ENCODE data around the gene PIGQ. TPM values are rescaled to one million over a fixed set of nuclear protein-coding genes. Genes with fewer than 3 reads are reported as not detected.

Gene PIGQ
- 60.9 TPM for polyA plus RNA-seq (ENCODE audit: insufficient read length)
- long read RNA-seq, donor 1, transcript PIGQ-203 (11 exons, 3,006 nt) = minor isoform, 12 of 59 reads
- long read RNA-seq, donor 1, transcript PIGQ-216 (1 exons, 1,046 nt) = major isoform, 32 of 59 reads
- long read RNA-seq, donor 1, transcript PIGQ-210 (2 exons, 1,775 nt) = minor isoform, 14 of 59 reads
- long read RNA-seq, donor 1, partial matches to known transcripts = 0 of 59 reads
- long read RNA-seq, donor 1, other reads (novel, unspliced or antisense) = 0 of 59 reads
- long read RNA-seq, donor 2, transcript PIGQ-216 (1 exons, 1,046 nt) = major isoform, 27 of 47 reads
- long read RNA-seq, donor 2, transcript PIGQ-210 (2 exons, 1,775 nt) = minor isoform, 12 of 47 reads
- long read RNA-seq, donor 2, partial matches to known transcripts = 0 of 47 reads
- long read RNA-seq, donor 2, other reads (novel, unspliced or antisense) = 0 of 47 reads
- long read RNA-seq, donor 3, transcript PIGQ-210 (2 exons, 1,775 nt) = minor isoform, 12 of 39 reads
- long read RNA-seq, donor 3, transcript PIGQ-216 (1 exons, 1,046 nt) = major isoform, 15 of 39 reads
- long read RNA-seq, donor 3, transcript PIGQ-203 (11 exons, 3,006 nt) = minor isoform, 7 of 39 reads
- long read RNA-seq, donor 3, partial matches to known transcripts = 0 of 39 reads
- long read RNA-seq, donor 3, other reads (novel, unspliced or antisense) = 0 of 39 reads
- long read RNA-seq, donor 4, transcript PIGQ-216 (1 exons, 1,046 nt) = major isoform, 6 of 10 reads
- long read RNA-seq, donor 4, partial matches to known transcripts = 0 of 10 reads
- long read RNA-seq, donor 4, other reads (novel, unspliced or antisense) = 0 of 10 reads
- long read RNA-seq, donor 5, transcript PIGQ-203 (11 exons, 3,006 nt) = minor isoform, 5 of 62 reads
- long read RNA-seq, donor 5, transcript PIGQ-210 (2 exons, 1,775 nt) = major isoform, 32 of 62 reads
- long read RNA-seq, donor 5, transcript PIGQ-216 (1 exons, 1,046 nt) = minor isoform, 23 of 62 reads
- long read RNA-seq, donor 5, partial matches to known transcripts = 0 of 62 reads
- long read RNA-seq, donor 5, other reads (novel, unspliced or antisense) = 0 of 62 reads
- long read RNA-seq, donor 6, transcript PIGQ-203 (11 exons, 3,006 nt) = minor isoform, 9 of 30 reads
- long read RNA-seq, donor 6, transcript PIGQ-216 (1 exons, 1,046 nt) = major isoform, 14 of 30 reads
- long read RNA-seq, donor 6, transcript PIGQ-210 (2 exons, 1,775 nt) = minor isoform, 7 of 30 reads
- long read RNA-seq, donor 6, partial matches to known transcripts = 0 of 30 reads
- long read RNA-seq, donor 6, other reads (novel, unspliced or antisense) = 0 of 30 reads
- long read RNA-seq, donor 7, transcript PIGQ-216 (1 exons, 1,046 nt) = major isoform, 32 of 83 reads
- long read RNA-seq, donor 7, transcript PIGQ-203 (11 exons, 3,006 nt) = minor isoform, 14 of 83 reads
- long read RNA-seq, donor 7, transcript PIGQ-210 (2 exons, 1,775 nt) = minor isoform, 23 of 83 reads
- long read RNA-seq, donor 7, partial matches to known transcripts = 5 of 83 reads
- long read RNA-seq, donor 7, other reads (novel, unspliced or antisense) = 0 of 83 reads
- long read RNA-seq, donor 8, transcript PIGQ-216 (1 exons, 1,046 nt) = major isoform, 13 of 23 reads
- long read RNA-seq, donor 8, transcript PIGQ-210 (2 exons, 1,775 nt) = minor isoform, 5 of 23 reads
- long read RNA-seq, donor 8, partial matches to known transcripts = 0 of 23 reads
- long read RNA-seq, donor 8, other reads (novel, unspliced or antisense) = 0 of 23 reads

DNA sequence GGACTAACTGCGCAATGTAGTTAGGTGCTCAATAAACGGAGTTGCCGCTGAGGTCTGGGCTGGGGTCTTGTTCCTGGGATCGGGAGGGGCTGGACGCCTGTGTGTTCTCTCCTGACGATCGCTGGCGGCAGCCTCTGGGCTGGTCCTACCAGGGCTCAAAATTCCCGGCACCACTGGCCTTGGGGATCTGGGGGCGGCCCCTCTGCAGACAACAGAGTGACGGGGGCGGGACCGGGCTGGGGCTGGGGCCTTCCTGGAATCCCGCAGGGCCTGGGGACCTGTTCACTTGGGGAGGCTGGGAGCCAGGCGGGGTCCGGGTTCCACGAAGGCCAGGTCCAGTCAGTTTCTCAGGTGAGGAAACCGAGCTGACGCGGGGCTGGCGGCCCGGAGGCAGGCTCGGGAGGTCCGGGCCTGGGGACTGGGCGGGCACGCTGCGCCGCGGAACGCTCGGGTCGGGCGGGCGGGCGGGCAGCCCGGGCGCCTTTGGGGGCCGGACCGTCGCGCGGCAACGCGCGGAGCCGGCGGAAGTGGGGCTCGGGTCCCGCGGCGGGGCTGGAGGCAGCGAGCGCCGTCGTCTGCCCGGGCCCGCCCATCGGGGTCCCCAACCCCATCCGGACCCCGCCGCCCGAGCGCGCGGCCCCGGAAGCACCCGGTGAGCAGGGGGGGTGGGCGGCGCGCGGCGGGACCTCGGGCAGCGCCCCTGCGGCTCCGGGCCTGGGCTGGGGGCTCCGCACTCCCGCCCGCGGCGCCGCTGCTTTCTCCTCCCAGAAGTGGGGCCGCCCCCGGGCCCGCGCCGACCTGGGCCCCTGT lies at the start of gene PIGQ:
PIGQ (plus strand) TSS at position 524 of the 810 bp plus-strand sequence. CDS start 4,107 bp downstream, outside the sequence.
- DNase-seq = no peak

DNA sequence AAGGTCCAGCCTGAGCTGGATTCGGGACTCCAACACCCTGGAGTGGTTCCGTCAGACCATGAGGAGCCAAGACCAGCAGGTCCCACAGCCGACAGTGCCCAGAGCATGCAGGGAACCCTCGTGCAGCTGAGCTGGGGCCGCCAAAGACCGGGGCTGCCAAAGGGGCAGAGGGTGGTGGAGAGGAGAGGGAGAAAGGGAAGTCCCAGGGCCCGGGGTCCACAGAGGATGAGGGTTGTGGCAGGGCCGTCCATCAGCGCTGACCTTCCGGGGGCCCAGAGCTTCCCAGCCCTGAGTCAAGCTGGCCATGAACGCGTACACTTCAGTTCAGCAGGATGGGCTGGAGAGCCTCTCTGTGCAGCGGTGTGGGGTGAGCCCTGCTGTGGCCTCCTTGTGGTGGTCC lies 48.9 kb upstream of the PIGQ start:
- DNase-seq = no peak

DNA sequence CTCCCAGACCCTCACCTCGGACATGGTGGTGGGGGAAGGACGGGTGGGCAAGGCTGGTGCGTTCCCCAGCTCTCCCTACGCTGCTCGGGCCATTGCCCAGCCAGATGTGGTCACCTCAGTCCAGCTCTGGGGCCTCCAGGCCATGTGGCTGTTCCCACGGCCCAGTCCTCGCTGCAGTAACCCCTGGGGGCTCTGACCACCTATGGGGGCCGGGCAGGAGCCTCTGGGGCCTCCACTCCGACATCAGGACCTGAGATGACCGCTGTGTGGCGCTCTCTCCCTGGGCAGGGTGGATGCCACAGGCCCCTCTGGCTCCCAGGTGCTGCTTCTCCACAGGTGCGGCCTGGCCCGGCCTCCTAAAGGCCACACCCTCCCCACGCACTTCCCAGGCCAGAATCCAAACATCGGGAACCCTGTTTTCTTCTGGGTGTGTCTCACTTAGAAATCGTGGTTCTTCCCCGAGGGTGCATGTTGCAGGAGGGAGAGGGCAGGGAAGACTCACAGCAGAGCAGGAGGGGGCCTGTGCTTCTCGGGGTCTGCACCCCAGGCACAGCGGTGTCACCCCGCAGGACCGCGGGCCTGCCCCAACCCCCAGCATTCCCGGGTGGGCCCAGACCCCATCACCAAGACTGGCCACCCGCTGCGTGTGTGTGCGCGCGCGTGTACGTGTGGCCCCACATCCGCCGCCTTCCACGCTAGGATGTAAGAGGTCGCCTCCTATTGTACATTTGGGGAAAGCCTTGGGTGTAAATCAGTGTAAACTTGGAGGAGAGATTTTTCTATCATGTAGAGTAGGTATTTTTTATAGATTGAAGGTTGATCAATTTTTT lies 48.2 kb upstream of the PIGQ start:
- DNase-seq = no peak

DNA sequence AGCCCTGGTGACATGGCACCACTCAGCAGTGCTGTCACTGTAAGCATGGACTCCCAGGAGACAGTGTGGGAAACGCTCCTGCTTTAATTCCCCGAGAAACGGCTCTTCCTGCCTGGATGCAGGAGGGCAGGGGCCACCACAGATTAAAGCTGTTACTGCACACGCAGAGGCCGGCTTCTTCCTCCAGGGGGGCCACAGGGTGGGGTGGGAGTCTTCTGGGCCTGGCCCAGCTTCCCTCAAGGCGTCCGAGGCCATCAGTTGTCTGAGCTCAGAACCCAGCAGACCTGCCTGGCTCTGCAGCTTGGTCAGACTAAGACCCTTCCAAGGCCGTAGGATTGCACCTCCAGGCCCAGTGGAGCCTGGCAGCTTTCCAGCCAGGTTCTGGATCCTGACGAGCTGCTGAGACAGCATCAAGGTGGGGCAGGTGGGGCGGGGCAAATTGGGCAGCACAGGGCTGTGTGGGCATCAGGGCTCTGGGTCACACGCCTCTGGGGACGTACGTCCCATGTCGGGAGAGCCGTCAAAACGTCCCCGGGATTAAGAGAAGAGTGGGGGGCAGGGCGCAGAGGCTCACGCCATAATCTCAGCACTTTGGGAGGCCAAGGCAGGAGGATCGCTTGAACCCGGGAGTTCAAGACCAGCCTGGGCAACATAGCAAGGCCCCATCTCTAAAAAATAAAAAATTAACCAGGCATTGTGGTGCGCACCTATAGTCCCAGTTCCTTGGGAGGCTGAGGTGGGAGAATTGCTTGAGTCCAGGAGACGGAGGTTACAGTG lies 47.3 kb upstream of the PIGQ start:
- no peak for DNase-seq

DNA sequence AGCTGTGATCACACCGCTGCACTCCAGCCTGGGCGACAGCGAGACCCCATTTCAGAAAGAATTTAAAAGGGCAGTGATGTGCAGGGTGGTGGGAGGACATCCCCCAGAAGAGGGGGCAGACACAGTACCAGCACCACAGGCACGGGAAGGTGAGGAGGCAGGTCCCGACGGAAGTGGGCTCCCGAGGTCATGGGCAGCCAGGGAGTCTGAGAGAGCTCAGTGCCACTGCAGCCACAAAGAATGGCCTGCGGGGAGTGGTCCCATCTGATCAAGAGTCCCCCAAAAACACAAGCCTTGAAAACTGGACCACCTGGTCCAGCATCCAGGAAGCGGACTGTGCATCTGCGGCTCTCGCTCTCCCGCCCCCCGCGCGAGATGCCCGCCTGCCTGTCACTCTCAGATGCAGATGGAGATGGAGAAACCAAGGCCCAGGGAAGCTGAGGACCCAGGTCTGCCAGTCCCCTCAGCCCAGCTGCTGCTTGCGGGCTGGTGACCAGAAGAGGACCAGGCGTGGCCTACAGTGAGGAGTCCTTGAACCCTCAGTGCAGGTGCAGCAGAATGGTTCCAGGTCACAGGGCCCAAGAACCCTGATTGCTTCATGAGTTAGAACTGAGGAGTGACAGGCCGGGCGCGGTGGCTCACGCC lies 46.5 kb upstream of the PIGQ start:
- no peak for DNase-seq

DNA sequence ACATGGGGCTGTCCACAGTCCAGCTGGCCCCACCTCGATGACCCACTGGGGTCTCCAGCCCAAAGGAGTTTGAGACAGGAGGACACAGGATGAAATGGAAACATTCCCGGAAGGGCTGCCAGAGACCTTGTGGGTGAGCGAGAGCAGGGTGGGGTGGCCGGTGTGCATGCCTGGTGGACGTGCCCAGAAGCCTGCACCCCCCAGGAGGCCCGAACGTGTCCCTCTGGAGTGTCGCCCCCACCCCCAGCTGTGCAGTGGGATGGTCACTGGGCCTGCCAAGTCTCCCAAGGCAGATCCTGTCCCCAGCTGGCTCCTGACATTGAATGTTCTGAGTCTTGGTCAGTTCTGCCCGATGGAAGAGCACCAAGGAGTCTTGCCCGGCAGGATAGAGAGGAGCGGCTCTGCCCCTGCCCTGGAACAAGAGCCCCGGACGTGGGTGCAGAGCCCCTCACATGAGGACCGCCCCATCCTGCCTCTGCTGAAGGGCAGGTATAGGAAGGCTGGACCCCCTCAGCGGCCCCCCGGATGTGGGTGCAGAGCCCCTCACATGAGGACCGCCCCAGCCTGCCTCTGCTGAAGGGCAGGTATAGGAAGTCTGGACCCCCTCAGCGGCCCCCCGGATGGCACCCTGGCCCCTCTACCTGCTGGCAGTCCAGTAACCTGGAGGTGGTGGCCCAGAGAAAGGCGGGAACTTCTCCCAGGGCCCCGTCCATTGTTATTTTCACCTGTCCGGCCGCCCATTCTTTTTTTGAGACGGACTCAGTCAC lies 45.3 kb upstream of the PIGQ start:
- DNase-seq = no peak

DNA sequence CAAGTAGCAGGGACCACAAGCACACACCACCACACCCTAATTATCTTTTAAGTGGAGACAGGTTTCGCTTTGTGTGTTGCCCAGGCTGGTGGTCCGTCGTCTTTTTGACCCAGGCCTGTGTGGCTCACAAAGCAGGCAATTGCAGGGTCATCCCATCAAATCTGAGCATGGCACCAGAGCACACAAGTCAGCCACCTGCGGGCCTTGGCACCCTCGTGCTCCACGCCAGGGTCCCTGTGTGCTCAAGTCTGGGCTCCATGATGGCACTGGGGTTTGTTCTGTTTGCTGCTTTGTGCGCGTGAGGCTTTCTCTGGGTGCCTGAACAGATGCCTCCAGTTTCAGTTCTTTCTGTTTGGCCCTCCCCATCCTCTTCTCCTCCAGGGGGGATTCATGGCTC lies 44.6 kb upstream of the PIGQ start:
- DNase-seq = no peak

DNA sequence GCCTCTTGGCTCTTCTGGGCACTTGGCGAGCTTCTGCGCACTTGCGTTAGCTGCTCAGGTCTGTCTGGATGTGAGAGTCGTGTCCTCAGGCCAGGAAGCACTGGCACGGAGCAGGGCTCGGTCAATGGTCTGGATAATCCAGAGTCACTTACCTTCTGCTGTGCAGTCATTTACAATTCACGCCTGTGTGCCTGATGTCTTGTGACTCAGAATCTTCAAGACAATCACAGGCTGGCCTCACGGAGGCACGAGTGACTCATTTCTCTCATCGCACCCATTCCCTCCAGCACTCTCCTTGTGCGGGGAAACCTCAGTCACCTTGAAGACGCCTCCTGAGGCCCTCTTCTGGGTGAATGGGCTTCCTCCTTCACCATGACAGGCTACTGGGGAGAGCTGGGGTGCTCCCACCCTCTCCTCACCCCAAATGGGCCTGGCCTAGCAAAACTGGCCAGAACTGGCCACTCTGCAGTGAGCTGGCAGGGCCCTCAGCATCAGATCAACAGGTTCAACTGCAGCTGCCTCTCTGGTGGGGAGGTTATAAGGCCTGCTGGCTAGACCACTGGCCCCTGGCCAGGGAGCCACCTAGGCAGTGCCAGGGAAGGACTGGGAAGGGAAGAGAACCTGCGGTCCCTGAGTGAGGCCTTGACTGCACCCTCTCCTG lies 44.1 kb upstream of the PIGQ start:
- DNase-seq = no peak

DNA sequence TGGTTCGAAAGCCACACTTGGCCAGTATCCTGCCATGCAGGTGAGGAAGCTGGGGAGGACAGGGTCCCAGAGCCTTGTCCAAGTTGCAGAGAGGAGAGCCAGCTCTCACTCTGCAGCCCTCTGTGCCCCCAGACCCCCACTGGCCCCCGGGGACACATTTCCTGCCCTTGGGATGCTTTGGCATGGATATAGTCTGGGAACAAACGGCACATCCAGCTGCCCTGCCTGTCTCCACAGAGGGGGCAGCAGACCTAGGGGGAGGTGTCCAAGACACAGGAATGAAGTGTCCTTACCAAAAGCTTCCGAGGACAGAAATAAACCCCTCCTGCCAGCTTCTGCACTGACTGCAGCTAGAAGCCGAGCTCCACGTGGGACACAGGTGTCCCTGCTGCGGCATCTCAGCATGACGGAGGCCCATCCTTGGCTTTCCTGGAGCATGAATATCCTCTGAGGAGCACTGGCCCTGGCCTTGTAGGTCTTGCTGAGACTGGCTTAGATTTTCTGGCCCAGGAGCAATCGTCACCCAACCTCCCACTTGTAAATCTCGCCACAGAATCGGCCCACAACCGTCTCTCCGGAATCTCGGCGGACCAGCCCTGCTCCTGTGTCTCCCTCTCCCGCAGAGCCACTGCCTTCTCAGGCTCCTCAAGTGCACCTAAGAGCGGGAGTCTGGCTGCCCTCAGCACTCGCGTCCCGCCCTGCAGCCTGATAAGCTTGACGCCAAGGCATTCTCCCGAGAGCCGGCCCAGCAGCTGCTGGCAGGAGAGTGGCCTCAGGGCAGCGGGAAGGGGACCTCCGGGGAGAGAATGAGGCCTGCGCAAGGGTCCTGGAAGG lies 43.4 kb upstream of the PIGQ start:
- DNase-seq = no peak

DNA sequence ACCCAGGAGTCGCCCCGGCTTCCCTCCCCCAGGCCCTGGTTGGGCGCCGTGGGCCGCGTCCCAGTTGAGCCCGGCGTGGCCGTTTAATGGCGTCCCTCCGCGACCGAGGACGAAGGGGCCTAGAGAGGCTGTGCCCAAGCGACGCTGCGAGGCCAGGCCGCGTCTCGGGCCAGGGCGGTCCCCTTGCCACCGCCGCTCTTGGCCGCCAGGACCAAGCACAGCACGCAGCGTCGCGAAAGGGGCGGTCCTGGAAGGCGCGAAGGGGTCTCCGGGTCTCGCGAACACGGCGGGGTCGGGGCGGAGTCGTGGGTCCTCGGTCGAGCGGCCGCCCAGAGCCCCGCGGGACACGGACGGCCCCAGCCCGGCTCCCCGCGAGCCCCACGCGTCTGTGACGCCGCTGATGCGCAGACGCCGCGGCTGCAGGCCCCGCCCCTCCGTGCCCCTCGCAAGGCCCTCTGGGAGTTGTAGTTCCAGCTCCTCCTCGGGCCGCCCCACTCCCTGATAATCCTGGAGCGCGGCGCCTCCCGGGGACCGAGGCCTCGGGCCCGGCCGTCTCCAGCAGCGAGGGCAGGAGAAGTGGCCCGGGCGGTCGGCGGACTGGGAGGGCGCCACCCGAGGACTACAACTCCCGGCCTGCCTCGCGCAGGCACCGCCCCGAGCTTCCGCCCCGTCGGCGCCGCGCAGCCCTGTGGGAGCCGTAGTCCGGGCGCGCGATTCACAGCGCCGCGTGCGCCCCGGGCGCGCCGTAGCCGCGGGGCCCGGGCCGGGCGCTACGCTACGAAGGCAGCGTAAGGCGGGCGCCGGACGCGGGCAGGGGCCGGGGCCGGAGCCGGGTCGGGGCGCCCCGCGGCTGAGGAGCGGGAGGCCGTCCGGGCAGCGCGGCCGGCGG lies 42.5 kb upstream of the PIGQ start, which contains the start of gene CAPN15:
CAPN15 (plus strand) TSS at position 698 of the 889 bp plus-strand sequence. CDS start 19,127 bp downstream, outside the sequence.
- peak; percentile 86 for DNase-seq

DNA sequence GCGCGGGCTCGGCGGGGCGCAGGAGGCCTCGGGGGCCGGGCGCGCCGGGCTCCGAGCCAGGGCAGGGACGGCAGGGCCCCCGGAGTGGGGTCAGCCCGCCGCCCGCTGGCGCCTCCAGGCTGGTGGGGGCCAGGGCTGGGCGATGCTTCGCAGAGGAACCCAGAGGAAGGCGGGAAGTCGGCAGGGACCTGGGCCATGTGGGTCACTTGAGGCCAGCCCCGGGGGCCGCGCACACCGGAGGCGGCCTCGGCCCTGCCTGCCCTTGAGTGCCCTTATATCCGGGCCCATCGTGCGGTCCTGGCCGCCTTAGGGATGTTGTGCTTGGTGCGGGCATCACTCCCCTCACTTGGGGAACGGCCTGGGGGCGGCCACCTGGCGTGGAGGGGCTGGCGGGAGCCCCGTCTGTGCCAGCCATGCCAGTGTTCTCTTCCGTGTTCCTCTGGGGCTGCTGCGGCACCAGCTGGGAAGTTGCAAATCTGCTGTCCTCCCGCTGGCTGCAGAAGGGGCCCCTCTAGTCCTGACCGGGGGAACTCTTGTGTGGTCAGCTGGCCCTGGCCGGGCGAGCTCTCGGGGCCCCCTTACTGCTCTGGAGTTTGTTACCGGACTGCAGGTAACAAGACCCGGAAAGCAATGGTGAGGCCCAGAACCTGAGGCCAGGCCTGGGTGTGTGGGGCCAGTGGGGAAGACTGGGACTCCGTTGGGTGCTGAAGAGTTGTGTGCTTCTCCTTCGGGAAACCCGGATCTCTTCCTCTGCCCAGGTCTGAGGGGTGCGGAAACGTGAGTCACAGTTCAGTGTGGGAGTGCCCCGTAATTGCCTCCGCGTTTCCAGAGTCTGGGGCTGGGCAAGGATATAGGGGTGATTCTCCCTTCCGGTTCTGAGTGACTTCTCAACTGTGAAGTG lies 41.4 kb upstream of the PIGQ start:
- DNase-seq = no peak

DNA sequence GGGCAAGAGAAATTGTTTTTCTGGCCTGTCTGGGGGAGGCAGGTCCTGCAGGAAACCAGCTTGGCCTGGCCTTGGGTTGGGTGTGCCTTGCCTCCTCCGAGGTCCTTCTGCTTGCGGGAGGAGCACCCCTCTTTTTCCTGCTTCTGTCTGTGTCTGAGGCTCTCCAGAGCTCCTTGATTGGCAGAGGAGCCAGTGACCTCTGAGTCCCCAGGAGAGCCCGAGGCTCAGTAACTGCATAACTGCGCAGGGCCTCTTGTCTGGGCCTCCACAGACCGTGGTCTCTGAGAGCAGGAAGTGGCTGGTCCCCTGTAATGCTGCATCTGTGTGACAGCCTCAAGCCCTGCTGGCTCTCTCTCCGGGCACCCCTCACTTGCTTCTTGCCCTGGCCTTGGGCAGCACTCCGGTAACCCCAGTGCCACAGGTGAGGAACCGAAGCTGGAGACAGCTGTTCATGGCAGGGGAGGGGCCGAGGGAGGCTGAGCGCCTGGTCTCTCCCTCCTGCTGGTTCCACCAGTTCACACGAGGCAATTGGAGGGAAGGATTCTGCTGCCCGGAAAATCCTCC lies 40.7 kb upstream of the PIGQ start:
- DNase-seq = no peak

All from left kidney (tissue), 8 donors.